ENCODE results near the gene LRP4.

LRP4 gene

GRCh38 chr11:46850829-46851380, 67.4 kb downstream of the LRP4 start:
- DNase-seq (no peak), ATAC-seq (no peak)
- no peaks in the 10 kb centered on the region for H3K27me3 Mint-ChIP-seq
- H3K9me3 Mint-ChIP-seq, result no peaks in the 10 kb centered on the region
- no peak overlapping the region for H3K4me3 Mint-ChIP-seq
- H3K4me1 Mint-ChIP-seq, result peaks cover 12% of the 10 kb centered on the region
- H3K27ac Mint-ChIP-seq, result no peak overlapping the region

GRCh38 chr11:46849631-46850030, 68.7 kb downstream of the LRP4 start:
- peaks cover 22% of the 10 kb centered on the region for H3K4me1 Mint-ChIP-seq

GRCh38 chr11:46846510-46846830, 71.9 kb downstream of the LRP4 start:
- H3K27me3 Mint-ChIP-seq, result no peaks in the 10 kb centered on the region
- peak overlapping the region; percentile 96 to 98 for H3K4me3 Mint-ChIP-seq

More at GRCh38 chr11:46849631-46850030, 68.7 kb downstream of the LRP4 start:
- ATAC-seq (no peak), DNase-seq (no peak)
- no peaks in the 10 kb centered on the region for H3K27me3 Mint-ChIP-seq
- no peaks in the 10 kb centered on the region for H3K9me3 Mint-ChIP-seq
- no peak overlapping the region for H3K4me3 Mint-ChIP-seq
- H3K27ac Mint-ChIP-seq, result no peak overlapping the region

GRCh38 chr11:46845740-46846509, 72.4 kb downstream of the LRP4 start, which contains the start of gene CKAP5:
Gene CKAP5, minus strand, starts transcription at chr11:46846280. Its CDS starts 25,049 bp downstream, at chr11:46821231.
- Mint-ChIP-seq H3K9me3 (no peaks in the 10 kb centered on the region), H3K27me3 (no peaks in the 10 kb centered on the region), H3K4me3 (peak within 1 kb of the TSS; percentile 96 to 98), H3K4me1 (peaks cover 47% of the 10 kb centered on the region), H3K27ac (peak within 1 kb of the TSS; percentile 98 to 100)
- DNase-seq, result peak; percentile 84 to 88
- ATAC-seq, result peak; percentile 97

More at GRCh38 chr11:46846510-46846830, 71.9 kb downstream of the LRP4 start:
- Mint-ChIP-seq H3K4me1 (peaks cover 47% of the 10 kb centered on the region), H3K9me3 (no peaks in the 10 kb centered on the region), H3K27ac (peak overlapping the region; percentile 98 to 100)
- ATAC-seq, result peak; percentile 2
- no peak for DNase-seq

GRCh38 chr11:46845440-46845739, 73.0 kb downstream of the LRP4 start:
- Mint-ChIP-seq H3K27me3 (no peaks in the 10 kb centered on the region), H3K4me1 (peaks cover 47% of the 10 kb centered on the region), H3K4me3 (peak overlapping the region; percentile 90 to 98), H3K9me3 (no peaks in the 10 kb centered on the region), H3K27ac (peak overlapping the region; percentile 89)
- DNase-seq (no peak), ATAC-seq (no peak)

- Mint-ChIP-seq H3K4me1 (peaks cover 55% of the 10 kb centered on the region), H3K9me3 (no peaks in the 10 kb centered on the region), H3K27me3 (no peaks in the 10 kb centered on the region), H3K4me3 (no peak overlapping the region), H3K27ac (no peak overlapping the region)
- ATAC-seq, result no peak
- no peak for DNase-seq
These were observed 78.2 kb downstream of the LRP4 start for GRCh38 chr11:46840116-46840515.

- peaks cover 39% of the 10 kb centered on the region for H3K4me1 Mint-ChIP-seq
These were observed 79.8 kb downstream of the LRP4 start for GRCh38 chr11:46838501-46838900.

GRCh38 chr11:46837860-46838259, 80.5 kb downstream of the LRP4 start:
- Mint-ChIP-seq H3K4me1 (peaks cover 36% of the 10 kb centered on the region), H3K9me3 (no peaks in the 10 kb centered on the region), H3K4me3 (no peak overlapping the region), H3K27me3 (no peaks in the 10 kb centered on the region), H3K27ac (no peak overlapping the region)
- no peak for DNase-seq
- no peak for ATAC-seq

More at GRCh38 chr11:46838501-46838900, 79.8 kb downstream of the LRP4 start:
- no peaks in the 10 kb centered on the region for H3K9me3 Mint-ChIP-seq
- peak overlapping the region in 1 of 2 donors; percentile 27 for H3K27ac Mint-ChIP-seq
- no peak for ATAC-seq
- no peaks in the 10 kb centered on the region for H3K27me3 Mint-ChIP-seq
- H3K4me3 Mint-ChIP-seq, result no peak overlapping the region
- no peak for DNase-seq

- Mint-ChIP-seq H3K27ac (no peak overlapping the region), H3K4me3 (no peak overlapping the region), H3K9me3 (no peaks in the 10 kb centered on the region), H3K27me3 (no peaks in the 10 kb centered on the region), H3K4me1 (peaks cover 33% of the 10 kb centered on the region)
- DNase-seq (no peak), ATAC-seq (no peak)
These were observed 81.5 kb downstream of the LRP4 start for GRCh38 chr11:46836870-46837269.

GRCh38 chr11:46836431-46836830, 81.9 kb downstream of the LRP4 start:
- H3K27me3 Mint-ChIP-seq, result no peaks in the 10 kb centered on the region
- H3K9me3 Mint-ChIP-seq, result no peaks in the 10 kb centered on the region
- no peak for ATAC-seq
- peaks cover 33% of the 10 kb centered on the region for H3K4me1 Mint-ChIP-seq
- H3K4me3 Mint-ChIP-seq, result no peak overlapping the region
- DNase-seq, result no peak
- no peak overlapping the region for H3K27ac Mint-ChIP-seq

- H3K4me1 Mint-ChIP-seq, result peaks cover 33% of the 10 kb centered on the region
- ATAC-seq, result no peak
- no peaks in the 10 kb centered on the region for H3K27me3 Mint-ChIP-seq
These were observed 82.5 kb downstream of the LRP4 start for GRCh38 chr11:46835897-46836296.

GRCh38 chr11:46834821-46835220, 83.5 kb downstream of the LRP4 start:
- Mint-ChIP-seq H3K27ac (peak overlapping the region in 1 of 2 donors; percentile 19), H3K27me3 (no peaks in the 10 kb centered on the region), H3K4me3 (no peak overlapping the region), H3K4me1 (peaks cover 33% of the 10 kb centered on the region), H3K9me3 (no peaks in the 10 kb centered on the region)
- no peak for ATAC-seq
- no peak for DNase-seq

More at GRCh38 chr11:46835897-46836296, 82.5 kb downstream of the LRP4 start:
- no peak for DNase-seq
- Mint-ChIP-seq H3K4me3 (no peak overlapping the region), H3K9me3 (no peaks in the 10 kb centered on the region), H3K27ac (no peak overlapping the region)

- H3K27ac Mint-ChIP-seq, result no peak overlapping the region
- no peak for ATAC-seq
- H3K9me3 Mint-ChIP-seq, result no peaks in the 10 kb centered on the region
- no peak overlapping the region for H3K4me3 Mint-ChIP-seq
- DNase-seq, result no peak
- H3K27me3 Mint-ChIP-seq, result no peaks in the 10 kb centered on the region
- peaks cover 19% of the 10 kb centered on the region for H3K4me1 Mint-ChIP-seq
These were observed 85.7 kb downstream of the LRP4 start for GRCh38 chr11:46832511-46833214.

- H3K4me1 Mint-ChIP-seq, result peaks cover 26% of the 10 kb centered on the region
- ATAC-seq (no peak), DNase-seq (no peak)
- H3K9me3 Mint-ChIP-seq, result no peaks in the 10 kb centered on the region
- H3K27ac Mint-ChIP-seq, result no peak overlapping the region
- H3K4me3 Mint-ChIP-seq, result peak overlapping the region; percentile 72 to 83
- H3K27me3 Mint-ChIP-seq, result no peaks in the 10 kb centered on the region
These were observed 90.4 kb downstream of the LRP4 start for GRCh38 chr11:46827995-46828394.

- Mint-ChIP-seq H3K4me1 (peaks cover 20% of the 10 kb centered on the region), H3K27ac (no peak overlapping the region), H3K4me3 (peak overlapping the region; percentile 73 to 83), H3K27me3 (no peaks in the 10 kb centered on the region), H3K9me3 (no peaks in the 10 kb centered on the region)
- DNase-seq, result peak; percentile 59 to 66
- ATAC-seq, result peak; percentile 100
These were observed 91.9 kb downstream of the LRP4 start for GRCh38 chr11:46826310-46827044.

All from stimulated activated naive CD8-positive, alpha-beta T cell treated with anti-CD3 and anti-CD28 coated beads, Interleukin-15, amount 100 ng/mL, for 72 hours (primary cell).